IPS-15b (cell line): ENCODE data around the gene TAOK1.
"Not testable (repeated sequence)": the region's sequence is repeated elsewhere in the genome, so short reads cannot be mapped to it uniquely, and the experiment has no call there.

Experiments used
- H3K27me3 ChIP-seq: one replicate; pipeline ENCODE4 v1.6.1; 2013; ENCODE audit warnings: low read length; ENCODE audit not compliant: control insufficient read depth, insufficient read depth
- H3K36me3 ChIP-seq: one replicate; pipeline ENCODE4 v1.6.1; 2013; ENCODE audit warnings: low read length; ENCODE audit not compliant: control insufficient read depth, insufficient read depth
- H3K4me1 ChIP-seq: one replicate; pipeline ENCODE4 v1.6.1; 2013; ENCODE audit warnings: mild to moderate bottlenecking, low read length; ENCODE audit not compliant: control insufficient read depth, insufficient read depth
- H3K4me3 ChIP-seq: one replicate; pipeline ENCODE4 v1.5.1; 2013; ENCODE audit warnings: low read depth, low read length
- H3K9ac ChIP-seq: one replicate; pipeline ENCODE4 v1.6.1; 2013; ENCODE audit warnings: low read depth, mild to moderate bottlenecking, low read length
- H3K9me3 ChIP-seq: one replicate; pipeline ENCODE4 v1.6.1; 2013; ENCODE audit warnings: mild to moderate bottlenecking, low read length; ENCODE audit not compliant: control insufficient read depth, insufficient read depth

The TAOK1 gene

GRCh38 chr17:29451121-29451742 is 61.1 kb downstream of the TAOK1 start:
- Histone ChIP-seq H3K4me1 (no peaks in the 10 kb centered on the region), H3K27me3 (no peaks in the 10 kb centered on the region), H3K9ac (no peak overlapping the region), H3K36me3 (peaks cover 3% of the 10 kb centered on the region), H3K4me3 (no peak overlapping the region), H3K9me3 (no peaks in the 10 kb centered on the region)

GRCh38 chr17:29458066-29458465 is 67.9 kb downstream of the TAOK1 start:
- Histone ChIP-seq H3K4me1 (no peaks in the 10 kb centered on the region), H3K9ac (no peak overlapping the region), H3K27me3 (no peaks in the 10 kb centered on the region), H3K9me3 (no peaks in the 10 kb centered on the region), H3K4me3 (no peak overlapping the region), H3K36me3 (peaks cover 3% of the 10 kb centered on the region)

- Histone ChIP-seq H3K27me3 (no peaks in the 10 kb centered on the region), H3K4me3 (no peak overlapping the region), H3K9me3 (no peaks in the 10 kb centered on the region), H3K4me1 (no peaks in the 10 kb centered on the region), H3K36me3 (peaks cover under 1% of the 10 kb centered on the region), H3K9ac (no peak overlapping the region)
These were observed 71.5 kb downstream of the TAOK1 start for GRCh38 chr17:29461483-29462206.

DNA sequence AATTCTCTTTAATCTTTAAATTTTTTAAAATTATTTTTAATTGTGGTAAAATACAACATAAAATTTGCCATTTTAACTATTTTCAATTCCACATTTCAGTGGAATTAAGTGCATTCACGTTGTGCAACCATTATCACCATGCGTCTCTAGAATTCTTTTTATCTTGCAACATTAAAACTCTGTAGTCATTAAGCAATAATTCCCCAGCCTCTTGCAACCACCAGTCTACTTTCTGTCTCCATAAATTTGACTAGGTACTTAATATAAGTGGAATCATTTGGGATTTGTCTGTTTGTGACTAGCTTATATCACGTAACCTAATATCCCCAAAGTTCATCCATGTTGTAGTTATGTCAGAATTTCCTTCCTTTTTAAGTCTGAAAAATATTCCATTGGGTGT is 79.1 kb downstream of the TAOK1 start:
- Histone ChIP-seq H3K9ac (no peak overlapping the region), H3K36me3 (peaks cover 4% of the 10 kb centered on the region), H3K4me1 (no peaks in the 10 kb centered on the region), H3K9me3 (no peaks in the 10 kb centered on the region), H3K27me3 (no peaks in the 10 kb centered on the region), H3K4me3 (no peak overlapping the region)

- not testable (repeated sequence) for H3K9ac ChIP-seq, H3K9me3 ChIP-seq, H3K36me3 ChIP-seq, H3K27me3 ChIP-seq, H3K4me1 ChIP-seq, H3K4me3 ChIP-seq
These were observed 83.3 kb downstream of the TAOK1 start for GRCh38 chr17:29473437-29473836.

- no peak overlapping the region for H3K4me3 ChIP-seq
- H3K4me1 ChIP-seq: no peaks in the 10 kb centered on the region
- H3K27me3 ChIP-seq: no peaks in the 10 kb centered on the region
- H3K36me3 ChIP-seq: no peaks in the 10 kb centered on the region
- H3K9me3 ChIP-seq: no peaks in the 10 kb centered on the region
- no peak overlapping the region for H3K9ac ChIP-seq
These were observed 84.1 kb downstream of the TAOK1 start for GRCh38 chr17:29474297-29474696.

GRCh38 chr17:29475891-29476290 is 85.7 kb downstream of the TAOK1 start:
- Histone ChIP-seq H3K4me1 (no peaks in the 10 kb centered on the region), H3K9me3 (no peaks in the 10 kb centered on the region), H3K9ac (no peak overlapping the region), H3K36me3 (no peaks in the 10 kb centered on the region), H3K27me3 (no peaks in the 10 kb centered on the region), H3K4me3 (no peak overlapping the region)

GRCh38 chr17:29480249-29480928 is 90.2 kb downstream of the TAOK1 start:
- H3K27me3 ChIP-seq, H3K9me3 ChIP-seq, H3K9ac ChIP-seq, H3K4me1 ChIP-seq, H3K36me3 ChIP-seq, H3K4me3 ChIP-seq: not testable (repeated sequence)

GRCh38 chr17:29483503-29483902 is 93.3 kb downstream of the TAOK1 start:
- Histone ChIP-seq H3K36me3 (no peaks in the 10 kb centered on the region), H3K9ac (no peak overlapping the region), H3K4me1 (no peaks in the 10 kb centered on the region), H3K4me3 (no peak overlapping the region), H3K9me3 (no peaks in the 10 kb centered on the region), H3K27me3 (no peaks in the 10 kb centered on the region)

- Histone ChIP-seq H3K9me3 (no peaks in the 10 kb centered on the region), H3K9ac (no peak overlapping the region), H3K4me1 (no peaks in the 10 kb centered on the region), H3K27me3 (no peaks in the 10 kb centered on the region), H3K36me3 (peaks cover 10% of the 10 kb centered on the region), H3K4me3 (no peak overlapping the region)
These were observed 104.8 kb downstream of the TAOK1 start for GRCh38 chr17:29495011-29495410.

- H3K9ac ChIP-seq: no peak overlapping the region
- H3K4me1 ChIP-seq: no peaks in the 10 kb centered on the region
- no peaks in the 10 kb centered on the region for H3K9me3 ChIP-seq
- peaks cover 4% of the 10 kb centered on the region for H3K36me3 ChIP-seq
- no peaks in the 10 kb centered on the region for H3K27me3 ChIP-seq
- H3K4me3 ChIP-seq: no peak overlapping the region
These were observed 114.5 kb downstream of the TAOK1 start for GRCh38 chr17:29504711-29505110.

DNA sequence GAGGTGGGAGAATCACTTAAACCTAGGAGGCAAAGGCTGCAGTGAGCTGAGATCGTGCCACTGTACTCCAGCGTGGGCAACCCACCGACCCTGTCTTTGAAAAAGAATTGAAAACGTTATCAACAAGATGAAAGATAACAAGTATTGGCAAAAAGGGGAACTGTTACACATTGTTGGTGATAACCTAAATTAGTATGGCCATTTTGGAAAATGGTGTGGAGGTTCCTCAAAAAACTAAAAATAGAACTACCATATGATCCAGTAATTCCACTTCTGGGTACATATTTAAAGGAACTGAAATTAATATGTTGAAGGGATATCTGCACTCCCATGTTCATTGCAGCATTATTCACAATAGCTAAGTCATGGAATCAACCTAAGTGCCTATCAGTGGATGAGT is 115.7 kb downstream of the TAOK1 start:
- peaks cover 5% of the 10 kb centered on the region for H3K36me3 ChIP-seq
- no peaks in the 10 kb centered on the region for H3K4me1 ChIP-seq
- H3K9ac ChIP-seq: no peak overlapping the region
- no peaks in the 10 kb centered on the region for H3K27me3 ChIP-seq
- no peaks in the 10 kb centered on the region for H3K9me3 ChIP-seq
- H3K4me3 ChIP-seq: no peak overlapping the region
